K562 (cell line): ENCODE data around the gene DOCK1. TPM values are rescaled to one million over a fixed set of nuclear protein-coding genes. Genes with fewer than 3 reads are reported as not detected.

Source experiments
- ATAC-seq: fragments of 200-7000 bp; cut with Tn5 transposase; 3 replicates; pipeline ENCODE4 v1.9.1; 2020; ENCODE audit warnings: moderate library complexity
- BruUV-seq: library from RNA; stranded (reverse); fragments of 400-500 nt; replicated peaks from 2 replicates; lab custom pipeline; 2021; lab: Mats Ljungman, UMichigan
- CTCF ChIA-PET: fragments of 300-600 bp; formaldehyde crosslinking; extraction: SDS; loops from one replicate; lab custom pipeline; 2021; ENCODE audit warnings: low intra/inter-chr PET ratio; lab: Yijun Ruan, JAX
- POLR2A ChIA-PET: fragments of 300-600, 350-650 bp; sonication (Branson Sonifier 250); formaldehyde crosslinking; extraction: SDS; loops from one replicate; lab custom pipeline; 2021; ENCODE audit warnings: antibody characterized with exemption, inconsistent platforms; lab: Yijun Ruan, JAX
- DNase-seq, 4 experiments: peaks; one replicate each; pipeline versions ENCODE4 v3.0.0 to v3.0.0-alpha.2; 2011 to 2018; ENCODE audit warnings: low spot score in 3 of 4, mixed read lengths in 3 of 4; ENCODE audit errors: extremely low read depth in 1 of 4
- FAIRE-seq: peaks from 2 replicates; lab custom pipeline; 2011; peaks lifted over from hg19 to GRCh38; lab: Jason Lieb, UNC
- H2AFZ ChIP-seq: 2 replicates; pipeline ENCODE4 v1.6.0; 2011; ENCODE audit warnings: low read depth, low read length, control low read depth, inconsistent platforms
- H3K27ac ChIP-seq: fragments of 200-600 bp; 3 replicates; pipeline ENCODE4 v1.8.0; 2011; ENCODE audit warnings: low read depth, mild to moderate bottlenecking, control low read depth, inconsistent platforms, low read length, moderate library complexity, mixed read lengths; ENCODE audit errors: extremely low read depth
- H3K27me3 ChIP-seq, 2 experiments: fragments of 300-600 bp in 1 of 2; 2 replicates in 1 of 2; 3 replicates in 1 of 2; pipeline versions ENCODE4 v1.6.0 to v1.8.0; 2011; ENCODE audit warnings: inconsistent platforms in 2 of 2, low read length in 2 of 2, mild to moderate bottlenecking in 1 of 2, mixed read lengths in 1 of 2, moderate library complexity in 1 of 2; ENCODE audit not compliant: control insufficient read depth in 2 of 2, insufficient read depth in 2 of 2
- H3K36me3 ChIP-seq: fragments of 300-600 bp; 3 replicates; pipeline ENCODE4 v1.8.0; 2011; ENCODE audit warnings: mild to moderate bottlenecking, low read length, inconsistent platforms; ENCODE audit not compliant: control insufficient read depth, insufficient read depth
- H3K4me1 ChIP-seq, 2 experiments: fragments of 200-600 bp in 1 of 2; replicated peaks in 1 of 2; 2 replicates in 1 of 2; 3 replicates in 1 of 2; pipeline versions ENCODE4 v1.5.1 to v1.8.0; 2011; ENCODE audit warnings: inconsistent platforms in 2 of 2, low read length in 2 of 2, mild to moderate bottlenecking in 1 of 2, mixed read lengths in 1 of 2, moderate library complexity in 1 of 2; ENCODE audit not compliant: control insufficient read depth in 2 of 2, insufficient read depth in 2 of 2
- H3K4me2 ChIP-seq: 2 replicates; pipeline ENCODE4 v1.6.1; 2011; ENCODE audit warnings: low read length, control low read depth, inconsistent platforms, mixed read lengths; ENCODE audit not compliant: insufficient read depth
- H3K4me3 ChIP-seq: fragments of 200-600 bp; sonication (generic), shearing (Covaris generic); 2 replicates; pipeline ENCODE4 v1.5.1; 2016; ENCODE audit warnings: control low read depth, inconsistent platforms
- H3K79me2 ChIP-seq: fragments of 200-600 bp; 3 replicates; pipeline ENCODE4 v1.8.0; 2011; ENCODE audit warnings: low read length, inconsistent platforms; ENCODE audit not compliant: control insufficient read depth, insufficient read depth
- H3K9ac ChIP-seq, 2 experiments: 2 replicates each; pipeline versions ENCODE4 v1.6.0 to v1.6.1; 2011; ENCODE audit warnings: low read depth in 2 of 2, low read length in 2 of 2, control low read depth in 1 of 2, inconsistent platforms in 1 of 2, mild to moderate bottlenecking in 1 of 2, mixed read lengths in 1 of 2; ENCODE audit not compliant: insufficient read depth in 1 of 2
- H3K9me1 ChIP-seq: one replicate; pipeline ENCODE4 v1.6.0; 2011; ENCODE audit warnings: inconsistent platforms, mild to moderate bottlenecking, low read length, moderate library complexity; ENCODE audit not compliant: control insufficient read depth, insufficient read depth
- H3K9me3 ChIP-seq: replicated peaks from 2 replicates; pipeline ENCODE4 v1.5.1; 2011; ENCODE audit warnings: low read depth, low read length, inconsistent platforms; ENCODE audit not compliant: control insufficient read depth, insufficient read depth
- H4K20me1 ChIP-seq: replicated peaks from 2 replicates; pipeline ENCODE4 v1.6.1; 2011; ENCODE audit warnings: low read length, inconsistent platforms, mixed read lengths; ENCODE audit not compliant: control insufficient read depth, insufficient read depth
- ATF7 ChIP-seq: fragments of 450-650 bp; IDR thresholded peaks from 2 replicates; pipeline ENCODE4 v1.7.1; 2014; ENCODE audit warnings: mild to moderate bottlenecking, moderate library complexity
- DACH1 ChIP-seq: fragments of 450-650 bp; IDR thresholded peaks from 2 replicates; pipeline ENCODE4 v1.6.1; 2018; ENCODE audit not compliant: partially characterized antibody
- ERF ChIP-seq: fragments of 450-650 bp; formaldehyde crosslinking; IDR thresholded peaks from 2 replicates; pipeline ENCODE4 v1.4.0; 2020; ENCODE audit warnings: mild to moderate bottlenecking, mixed read lengths
- ETV6 ChIP-seq, 3 experiments: fragments of 150-350 bp in 1 of 3; sonication (generic) in 1 of 3; formaldehyde crosslinking in 1 of 3; IDR thresholded peaks; 2 replicates each; pipeline versions ENCODE4 v1.6.1 to v1.8.0; 2014 to 2022; ENCODE audit warnings: borderline replicate concordance in 2 of 3, low read depth in 2 of 3, antibody characterized with exemption in 1 of 3, low read length in 1 of 3, mild to moderate bottlenecking in 1 of 3, missing genetic modification reagents in 1 of 3
- GATAD2B ChIP-seq: fragments of 450-650 bp; IDR thresholded peaks from 2 replicates; pipeline ENCODE4 v1.6.1; 2017; ENCODE audit warnings: mild to moderate bottlenecking, borderline replicate concordance
- GTF2A2 ChIP-seq: IDR thresholded peaks from 2 replicates; pipeline ENCODE4 v1.6.1; 2016; ENCODE audit warnings: mild to moderate bottlenecking, missing genetic modification characterization, missing compliant biosample characterization
- HEY1 ChIP-seq: fragments of 250-450 bp; sonication (Bioruptor Pico); IDR thresholded peaks from 2 replicates; pipeline ENCODE4 v1.5.0; 2020; ENCODE audit warnings: mild to moderate bottlenecking, moderate library complexity, borderline replicate concordance
- HMGN3 ChIP-seq: IDR thresholded peaks from 2 replicates; pipeline ENCODE4 v1.6.1; 2011; ENCODE audit warnings: borderline replicate concordance, low read depth, mild to moderate bottlenecking, mixed read lengths, low read length; ENCODE audit not compliant: insufficient read length; ENCODE audit errors: extremely low read depth
- MEF2D ChIP-seq: conservative IDR thresholded peaks from 2 replicates; pipeline ENCODE4 v1.6.1; 2016; ENCODE audit warnings: low read depth, missing genetic modification characterization, missing compliant biosample characterization
- PRMT5 ChIP-seq: sonication (generic); formaldehyde crosslinking; IDR thresholded peaks from 2 replicates; pipeline ENCODE4 v1.5.0; 2020; ENCODE audit warnings: missing genetic modification reagents
- TOE1 ChIP-seq, 2 experiments: fragments of 450-650 bp in 1 of 2; sonication (generic) in 1 of 2; formaldehyde crosslinking in 1 of 2; IDR thresholded peaks; 2 replicates each; pipeline versions ENCODE4 v1.7.1 to v1.8.0; 2016 to 2022; ENCODE audit warnings: borderline replicate concordance in 2 of 2, mild to moderate bottlenecking in 2 of 2, antibody characterized with exemption in 1 of 2, inconsistent platforms in 1 of 2, low read depth in 1 of 2, missing genetic modification reagents in 1 of 2, moderate library complexity in 1 of 2
- TRIM24 ChIP-seq, 2 experiments: fragments of 450-650 bp; IDR thresholded peaks; 2 replicates each; pipeline ENCODE4 v1.6.1; 2016
- YY1 ChIP-seq, 3 experiments: IDR thresholded peaks; 2 replicates each; pipeline ENCODE4 v1.6.1; 2011; ENCODE audit warnings: low read length in 2 of 3, mild to moderate bottlenecking in 2 of 3, moderate library complexity in 2 of 3, borderline replicate concordance in 1 of 3, control low read depth in 1 of 3, low read depth in 1 of 3; ENCODE audit not compliant: insufficient read depth in 3 of 3, insufficient replicate concordance in 2 of 3, control insufficient read depth in 1 of 3, insufficient read length in 1 of 3; ENCODE audit errors: extremely low read depth in 1 of 3
- ZFP1 ChIP-seq: fragments of 450-650 bp; formaldehyde crosslinking; IDR thresholded peaks from 2 replicates; pipeline ENCODE4 v1.4.0; 2020; ENCODE audit warnings: mild to moderate bottlenecking, mixed read lengths
- ZNF3 ChIP-seq: fragments of 250-450 bp; sonication (Bioruptor Pico); IDR thresholded peaks from 2 replicates; pipeline ENCODE4 v1.5.0; 2021; ENCODE audit warnings: mild to moderate bottlenecking, moderate library complexity
- ZNF384 ChIP-seq: IDR thresholded peaks from 2 replicates; pipeline ENCODE4 v1.6.1; 2012; ENCODE audit warnings: low read depth, low read length, improper control_type of control experiment
- WGBS: fragments of 100-300 bp; shearing (Covaris generic); methylation state at CpG from one replicate; pipeline ENCODE4 v1.1.6; 2016; ENCODE audit warnings: low coverage, mixed read lengths; ENCODE audit not compliant: insufficient coverage; ENCODE audit errors: missing lambda C conversion rate; 5-methylcytosine and 5-hydroxymethylcytosine counted together
- in situ Hi-C: fragments of 300-500 bp; cut with MboI; formaldehyde crosslinking; loops from 4 replicates; pipeline ENCODE4 v1.15.0; 2018; ENCODE audit warnings: inconsistent platforms, mixed read lengths
- intact Hi-C: fragments of 100-400 bp; cut with micrococcal nuclease; formaldehyde crosslinking; loops from 2 replicates; pipeline ENCODE4 v1.14.2; 2022
- polyA plus RNA-seq, 8 experiments: library from polyadenylated mRNA; depleted of rRNA in 4 of 8; stranded (reverse) in 5 of 8; unstranded in 3 of 8; fragments of >200 nt; fragmentation: Nextera tagmentation in 2 of 8; fragmentation: Illumina TruSeq in 1 of 8; extraction: Ambion mirVana in 2 of 8; extraction: Trizol in 1 of 8; gene quantifications; 2 replicates each; pipeline versions ENCODE4 v1.2.1 to v1.2.3, GENCODE V29; 2011 to 2014; ENCODE audit warnings: inconsistent platforms in 1 of 8, missing spikeins in 1 of 8
- total RNA-seq, 7 experiments: library from RNA; depleted of rRNA in 6 of 7; stranded (reverse); fragments of >200 nt in 6 of 7; fragmentation: Illumina TruSeq in 2 of 7; extraction: Trizol in 2 of 7; gene quantifications; 2 replicates each; pipeline versions ENCODE4 v1.2.1 to v1.2.3, GENCODE V29; 2011 to 2021; ENCODE audit warnings: low replicate concordance in 1 of 7
- TF ChIP-seq, protein P1 (sequence below): sonication (generic); formaldehyde crosslinking; IDR thresholded peaks from 2 replicates; pipeline ENCODE4 v1.9.0; 2022; ENCODE audit warnings: mild to moderate bottlenecking, missing genetic modification reagents
- TF ChIP-seq, protein P2 (sequence below): fragments of 250-450 bp; sonication (Bioruptor Pico); IDR thresholded peaks from 2 replicates; pipeline ENCODE4 v1.8.0; 2021; ENCODE audit warnings: mild to moderate bottlenecking, moderate library complexity
- TF ChIP-seq, protein P3 (sequence below): conservative IDR thresholded peaks from 2 replicates; pipeline ENCODE4 v1.6.1; 2011; ENCODE audit warnings: low read depth, mild to moderate bottlenecking, low read length; ENCODE audit not compliant: control insufficient read depth

Gene DOCK1
- total and polyA plus RNA-seq, 9 of the 15 experiments (the other 6 are each of a cell fraction or from before 2014, with no cell fraction given), result 0.31 TPM; not detected in 8

DNA sequence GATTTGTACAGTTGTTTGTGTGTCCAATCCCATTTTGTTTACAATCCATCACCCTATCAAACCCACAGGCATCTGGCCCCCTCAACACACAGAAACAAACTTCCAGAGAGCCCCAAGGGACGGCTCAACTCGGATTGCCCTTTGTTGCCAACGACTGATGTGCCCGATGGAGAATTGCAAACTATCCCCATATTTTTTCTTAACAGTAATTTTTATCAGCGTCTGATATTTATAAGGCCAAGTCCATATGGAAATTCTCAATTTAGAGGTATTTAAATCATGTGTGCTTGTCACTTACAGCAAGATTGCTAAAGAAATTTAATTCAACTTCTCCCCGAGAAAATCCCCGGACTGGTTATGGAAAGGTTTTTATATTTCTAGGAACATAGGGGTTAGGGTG, 530.0 kb downstream of the DOCK1 start:
- DNase-seq (no peak), FAIRE-seq (no peak), ATAC-seq (no peak)
- H3K36me3 ChIP-seq, result no peaks in the 10 kb centered on the region
- no peak overlapping the region for H3K9ac ChIP-seq
- H2AFZ ChIP-seq, result no peak overlapping the region
- ChIA-PET CTCF (no interaction called here), POLR2A (no interaction called here)
- H3K4me1 ChIP-seq, result no peaks in the 10 kb centered on the region
- in situ Hi-C loops, result no loop called here
- H3K4me2 ChIP-seq, result no peak overlapping the region
- no peaks in the 10 kb centered on the region for H3K9me1 ChIP-seq
- no peak overlapping the region for H3K27ac ChIP-seq
- no peaks in the 10 kb centered on the region; a peak in 1 of 5 replicates for H3K27me3 ChIP-seq
- no peaks in the 10 kb centered on the region for H3K9me3 ChIP-seq
- no peaks in the 10 kb centered on the region for H4K20me1 ChIP-seq
- intact Hi-C loops, result no loop called here
- BruUV-seq, result no TSS peak
- H3K4me3 ChIP-seq, result no peak overlapping the region
- WGBS, result 3% methylated on average over 7 of the region's 7 CpGs
- no peak for TF ChIP-seq YY1 (IDR thresholded peaks at IDR 0.05; ENCODE audit: borderline replicate concordance in 1 of 3, control insufficient read depth in 1 of 3, extremely low read depth in 1 of 3, insufficient read depth in 3 of 3, insufficient read length in 1 of 3, insufficient replicate concordance in 2 of 3, low read depth in 1 of 3, low read length in 2 of 3)
- no peak for TF ChIP-seq ZNF3 (CRISPR knock-in tag)
- TF ChIP-seq, protein P1, sequence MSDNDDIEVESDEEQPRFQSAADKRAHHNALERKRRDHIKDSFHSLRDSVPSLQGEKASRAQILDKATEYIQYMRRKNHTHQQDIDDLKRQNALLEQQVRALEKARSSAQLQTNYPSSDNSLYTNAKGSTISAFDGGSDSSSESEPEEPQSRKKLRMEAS (CRISPR knock-in tag), result no peak
- no peak for TF ChIP-seq GTF2A2 (tag)
- TF ChIP-seq ETV6 (IDR thresholded peaks at IDR 0.05; ENCODE audit: borderline replicate concordance in 1 of 2, low read depth in 2 of 2, low read length in 1 of 2), result no peak
- TF ChIP-seq ETV6 (CRISPR knock-in tag; IDR thresholded peaks at IDR 0.05; ENCODE audit: borderline replicate concordance), result no peak
- no peak for TF ChIP-seq HEY1 (CRISPR knock-in tag)
- no peak for TF ChIP-seq TOE1 (IDR thresholded peaks at IDR 0.05; ENCODE audit: borderline replicate concordance)
- TF ChIP-seq TOE1 (CRISPR knock-in tag; IDR thresholded peaks at IDR 0.05; ENCODE audit: borderline replicate concordance, low read depth), result no peak
- TF ChIP-seq ATF7, result no peak
- no peak for TF ChIP-seq MEF2D
- TF ChIP-seq HMGN3, result no peak
- TF ChIP-seq PRMT5 (CRISPR knock-in tag), result no peak
- TF ChIP-seq ZNF384, result no peak
- no peak for TF ChIP-seq ERF (CRISPR knock-in tag)
- TF ChIP-seq, protein P2, sequence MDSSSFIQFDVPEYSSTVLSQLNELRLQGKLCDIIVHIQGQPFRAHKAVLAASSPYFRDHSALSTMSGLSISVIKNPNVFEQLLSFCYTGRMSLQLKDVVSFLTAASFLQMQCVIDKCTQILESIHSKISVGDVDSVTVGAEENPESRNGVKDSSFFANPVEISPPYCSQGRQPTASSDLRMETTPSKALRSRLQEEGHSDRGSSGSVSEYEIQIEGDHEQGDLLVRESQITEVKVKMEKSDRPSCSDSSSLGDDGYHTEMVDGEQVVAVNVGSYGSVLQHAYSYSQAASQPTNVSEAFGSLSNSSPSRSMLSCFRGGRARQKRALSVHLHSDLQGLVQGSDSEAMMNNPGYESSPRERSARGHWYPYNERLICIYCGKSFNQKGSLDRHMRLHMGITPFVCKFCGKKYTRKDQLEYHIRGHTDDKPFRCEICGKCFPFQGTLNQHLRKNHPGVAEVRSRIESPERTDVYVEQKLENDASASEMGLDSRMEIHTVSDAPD, result no peak
- TF ChIP-seq, protein P3, sequence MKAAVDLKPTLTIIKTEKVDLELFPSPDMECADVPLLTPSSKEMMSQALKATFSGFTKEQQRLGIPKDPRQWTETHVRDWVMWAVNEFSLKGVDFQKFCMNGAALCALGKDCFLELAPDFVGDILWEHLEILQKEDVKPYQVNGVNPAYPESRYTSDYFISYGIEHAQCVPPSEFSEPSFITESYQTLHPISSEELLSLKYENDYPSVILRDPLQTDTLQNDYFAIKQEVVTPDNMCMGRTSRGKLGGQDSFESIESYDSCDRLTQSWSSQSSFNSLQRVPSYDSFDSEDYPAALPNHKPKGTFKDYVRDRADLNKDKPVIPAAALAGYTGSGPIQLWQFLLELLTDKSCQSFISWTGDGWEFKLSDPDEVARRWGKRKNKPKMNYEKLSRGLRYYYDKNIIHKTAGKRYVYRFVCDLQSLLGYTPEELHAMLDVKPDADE, result no peak
- no peak for TF ChIP-seq DACH1
- no peak for TF ChIP-seq ZFP1 (CRISPR knock-in tag)
- TF ChIP-seq GATAD2B, result no peak
- TF ChIP-seq TRIM24 (IDR thresholded peaks at IDR 0.05), result no peak
- no peaks in the 10 kb centered on the region for H3K79me2 ChIP-seq
